ENCODE measurements around the gene ST8SIA5. TPM values are rescaled to one million over a fixed set of nuclear protein-coding genes. Genes with fewer than 3 reads are reported as not detected.

The ST8SIA5 gene, protein sequence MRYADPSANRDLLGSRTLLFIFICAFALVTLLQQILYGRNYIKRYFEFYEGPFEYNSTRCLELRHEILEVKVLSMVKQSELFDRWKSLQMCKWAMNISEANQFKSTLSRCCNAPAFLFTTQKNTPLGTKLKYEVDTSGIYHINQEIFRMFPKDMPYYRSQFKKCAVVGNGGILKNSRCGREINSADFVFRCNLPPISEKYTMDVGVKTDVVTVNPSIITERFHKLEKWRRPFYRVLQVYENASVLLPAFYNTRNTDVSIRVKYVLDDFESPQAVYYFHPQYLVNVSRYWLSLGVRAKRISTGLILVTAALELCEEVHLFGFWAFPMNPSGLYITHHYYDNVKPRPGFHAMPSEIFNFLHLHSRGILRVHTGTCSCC
- under 1 TPM in 1 of 4 donors, not detected in 3; under 0.01 TPM for total RNA-seq

DNA sequence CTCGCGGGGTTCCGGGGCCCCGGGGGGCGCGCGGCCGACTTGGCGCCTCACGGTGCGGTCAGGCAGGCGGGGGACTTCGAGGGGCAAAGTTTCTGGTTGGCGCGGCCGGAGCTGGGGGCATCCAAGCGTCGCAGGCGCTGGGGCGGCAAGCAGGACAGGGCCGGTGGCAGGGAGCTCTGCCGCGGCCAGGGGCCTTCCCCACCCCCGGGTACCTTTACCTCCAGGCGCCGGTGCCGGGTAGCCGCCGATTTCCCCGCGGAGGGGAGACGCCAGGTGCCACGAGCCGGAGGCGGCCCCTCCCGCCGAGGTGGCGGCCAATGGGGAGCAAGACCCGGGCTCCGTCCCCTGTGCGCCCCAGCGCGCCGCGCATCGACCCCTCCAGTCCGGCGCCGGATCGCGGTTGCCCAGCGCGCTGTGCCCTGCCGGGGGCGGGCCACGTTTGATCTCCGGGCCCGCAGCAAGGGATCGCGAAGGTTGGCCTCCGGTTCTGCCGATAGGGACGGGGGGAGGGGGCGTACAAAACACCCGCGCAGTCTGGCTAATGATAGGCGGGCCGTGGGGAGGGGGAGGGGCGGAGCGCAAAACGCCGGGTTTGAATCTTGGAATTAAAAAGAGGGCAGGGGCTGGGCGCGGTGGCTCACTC, at the start of gene ST8SIA5:
TSS of gene ST8SIA5 (minus strand) at position 495 of the 643 bp plus-strand sequence. CDS start 545 bp downstream, outside the sequence.
- TF ChIP-seq, protein P1, sequence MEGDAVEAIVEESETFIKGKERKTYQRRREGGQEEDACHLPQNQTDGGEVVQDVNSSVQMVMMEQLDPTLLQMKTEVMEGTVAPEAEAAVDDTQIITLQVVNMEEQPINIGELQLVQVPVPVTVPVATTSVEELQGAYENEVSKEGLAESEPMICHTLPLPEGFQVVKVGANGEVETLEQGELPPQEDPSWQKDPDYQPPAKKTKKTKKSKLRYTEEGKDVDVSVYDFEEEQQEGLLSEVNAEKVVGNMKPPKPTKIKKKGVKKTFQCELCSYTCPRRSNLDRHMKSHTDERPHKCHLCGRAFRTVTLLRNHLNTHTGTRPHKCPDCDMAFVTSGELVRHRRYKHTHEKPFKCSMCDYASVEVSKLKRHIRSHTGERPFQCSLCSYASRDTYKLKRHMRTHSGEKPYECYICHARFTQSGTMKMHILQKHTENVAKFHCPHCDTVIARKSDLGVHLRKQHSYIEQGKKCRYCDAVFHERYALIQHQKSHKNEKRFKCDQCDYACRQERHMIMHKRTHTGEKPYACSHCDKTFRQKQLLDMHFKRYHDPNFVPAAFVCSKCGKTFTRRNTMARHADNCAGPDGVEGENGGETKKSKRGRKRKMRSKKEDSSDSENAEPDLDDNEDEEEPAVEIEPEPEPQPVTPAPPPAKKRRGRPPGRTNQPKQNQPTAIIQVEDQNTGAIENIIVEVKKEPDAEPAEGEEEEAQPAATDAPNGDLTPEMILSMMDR (IDR thresholded peaks at IDR 0.05; ENCODE audit: low read depth): no peak

DNA sequence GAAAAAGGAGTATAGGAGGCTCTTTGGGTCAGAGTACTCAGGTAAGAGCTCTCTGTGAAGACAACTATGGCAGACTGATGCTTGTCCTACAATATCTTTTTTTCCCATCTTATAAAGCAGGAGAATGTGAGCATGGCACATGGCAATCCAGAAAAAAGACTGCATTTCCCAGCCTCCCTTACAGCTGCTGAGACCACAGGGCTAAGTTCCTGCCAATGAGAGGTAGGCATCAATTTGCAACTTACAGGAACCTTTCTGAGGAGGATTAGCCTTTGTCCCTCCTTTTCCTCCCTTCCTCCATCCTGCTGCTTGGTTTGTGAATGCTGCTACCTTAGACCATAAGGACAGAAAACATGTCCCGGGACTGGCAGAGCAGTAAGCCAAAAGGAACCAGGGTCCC, 37.8 kb upstream of the ST8SIA5 start:
- TF ChIP-seq, protein P1 (IDR thresholded peaks at IDR 0.05; ENCODE audit: low read depth): no peak

DNA sequence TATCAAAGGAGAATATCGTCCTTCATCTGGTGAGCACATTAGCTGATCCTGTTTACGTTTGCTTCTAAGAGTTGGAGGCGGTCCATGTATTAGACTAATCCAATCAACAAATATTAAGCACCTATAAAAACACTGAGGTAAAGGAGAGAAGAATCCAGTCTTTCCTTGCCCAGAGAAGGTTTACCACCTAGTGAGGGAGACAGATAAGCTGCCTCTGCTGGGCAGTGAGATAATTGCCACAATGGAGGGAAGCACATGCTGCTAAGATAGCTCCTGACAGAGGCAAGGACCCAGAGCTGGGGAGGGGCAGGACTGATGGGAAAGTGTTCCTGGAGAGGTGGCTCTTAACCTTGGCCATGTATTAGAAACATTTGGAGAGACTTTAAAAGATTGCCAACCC, 36.7 kb upstream of the ST8SIA5 start:
- TF ChIP-seq, protein P1 (IDR thresholded peaks at IDR 0.05; ENCODE audit: low read depth): no peak

DNA sequence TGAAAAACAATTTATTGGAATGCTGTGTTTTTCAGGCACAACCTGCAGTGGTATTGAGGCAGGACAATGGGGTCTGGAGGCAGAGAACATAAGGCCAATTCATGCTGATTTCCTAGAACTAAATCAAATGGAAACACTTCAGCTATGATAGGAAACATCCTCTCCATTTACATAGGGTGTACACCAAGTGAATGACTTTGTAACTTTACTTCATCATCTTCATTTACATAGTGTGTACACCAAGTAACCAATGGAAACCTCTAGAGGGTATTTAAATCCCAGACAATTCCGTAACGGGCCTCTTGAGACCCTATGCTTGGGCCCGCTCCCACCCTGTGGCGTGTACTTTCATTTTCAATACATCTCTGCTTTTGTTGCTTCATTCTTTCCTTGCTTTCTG, 32.2 kb upstream of the ST8SIA5 start:
- TF ChIP-seq, protein P1 (IDR thresholded peaks at IDR 0.05; ENCODE audit: low read depth): no peak

DNA sequence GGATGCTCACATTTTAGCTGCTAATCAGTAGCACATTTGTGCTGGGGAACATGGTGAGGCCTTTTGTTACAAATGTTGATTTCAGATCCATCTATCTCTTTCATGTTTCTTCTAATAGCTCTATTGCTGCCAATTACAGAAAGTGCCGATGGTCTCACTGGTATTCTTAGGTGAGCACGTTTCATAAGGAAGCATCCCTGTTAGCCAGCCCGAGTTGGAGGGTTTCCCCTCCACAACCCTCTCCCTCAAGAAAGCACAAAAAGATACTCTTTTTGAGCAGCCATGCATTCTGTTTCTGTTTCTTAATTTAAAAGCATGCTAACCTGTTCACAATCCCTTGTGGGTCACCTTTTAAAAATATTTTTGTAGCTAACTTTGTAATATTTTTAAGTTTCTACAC, 30.8 kb upstream of the ST8SIA5 start:
- TF ChIP-seq, protein P1 (IDR thresholded peaks at IDR 0.05; ENCODE audit: low read depth): no peak

DNA sequence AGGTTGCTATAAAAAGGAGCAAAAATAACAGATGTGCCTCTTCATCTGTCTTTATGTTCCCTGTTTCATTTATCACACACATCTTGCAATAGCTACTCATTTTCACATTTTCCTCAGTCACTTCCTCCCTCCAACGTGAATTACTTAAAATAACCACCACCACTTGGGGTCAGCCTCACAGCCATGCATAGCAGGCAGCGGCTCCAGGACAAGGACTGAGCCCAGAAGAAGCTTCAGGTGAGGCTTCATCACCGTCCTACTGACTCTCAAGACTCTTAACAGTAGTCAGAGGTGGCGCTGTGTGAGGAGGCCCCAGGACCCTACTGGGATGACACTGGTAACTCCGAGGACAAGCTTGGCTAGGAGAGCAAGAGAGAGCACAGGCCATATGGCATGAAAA, 15.5 kb upstream of the ST8SIA5 start:
- TF ChIP-seq, protein P1 (IDR thresholded peaks at IDR 0.05; ENCODE audit: low read depth): no peak

DNA sequence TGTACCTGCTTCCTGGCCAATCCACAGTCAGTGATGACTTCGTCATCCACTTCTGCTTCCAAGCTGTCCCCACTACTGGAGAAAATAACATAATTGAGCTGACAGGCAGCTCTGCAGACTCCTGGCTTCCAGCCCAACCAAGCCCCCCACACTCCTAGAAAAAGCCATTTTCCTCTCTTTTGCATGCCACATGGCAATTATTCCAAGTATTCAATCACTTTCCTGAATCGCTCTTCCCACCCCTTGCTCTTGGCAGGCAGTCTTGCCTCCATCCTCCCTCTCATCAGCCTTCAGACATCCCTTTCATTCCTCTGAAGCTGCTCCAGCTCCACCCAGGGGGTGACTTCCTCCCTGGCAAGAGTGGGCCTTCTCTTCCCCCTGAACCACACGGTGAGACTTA, 14.3 kb upstream of the ST8SIA5 start:
- TF ChIP-seq, protein P1 (IDR thresholded peaks at IDR 0.05; ENCODE audit: low read depth): no peak

Measured in subcutaneous adipose tissue (tissue), 4 donors.